Duodenal mucosa (tissue), 2 donors: ENCODE data around the gene GFRA1.

Experiments
- H3K27ac ChIP-seq: one replicate; pipeline ENCODE4 v1.7.0; 2013; ENCODE audit warnings: low read depth, low read length
- H3K27me3 ChIP-seq, 2 donors: one replicate each; pipeline ENCODE4 v1.7.0; 2013; ENCODE audit warnings: low read length in 2 of 2, control low read depth in 1 of 2; ENCODE audit not compliant: insufficient read depth in 2 of 2, control insufficient read depth in 1 of 2
- H3K36me3 ChIP-seq, 2 donors: one replicate each; pipeline ENCODE4 v1.7.0; 2013; ENCODE audit warnings: low read length in 2 of 2, control low read depth in 1 of 2; ENCODE audit not compliant: insufficient read depth in 2 of 2, control insufficient read depth in 1 of 2
- H3K4me1 ChIP-seq, 2 donors: one replicate each; pipeline ENCODE4 v1.7.0; 2013; ENCODE audit warnings: low read length in 2 of 2, control low read depth in 1 of 2; ENCODE audit not compliant: insufficient read depth in 2 of 2, control insufficient read depth in 1 of 2
- H3K4me3 ChIP-seq, 2 donors: one replicate each; pipeline ENCODE4 v1.7.0; 2013; ENCODE audit warnings: low read length in 2 of 2, low read depth in 1 of 2
- H3K9ac ChIP-seq, 2 donors: one replicate each; pipeline ENCODE4 v1.7.0; 2013; ENCODE audit warnings: low read length in 2 of 2, low read depth in 1 of 2
- H3K9me3 ChIP-seq, 2 donors: one replicate each; pipeline ENCODE4 v1.7.0; 2013; ENCODE audit warnings: low read length in 2 of 2, control low read depth in 1 of 2; ENCODE audit not compliant: control insufficient read depth in 1 of 2

Gene GFRA1

DNA sequence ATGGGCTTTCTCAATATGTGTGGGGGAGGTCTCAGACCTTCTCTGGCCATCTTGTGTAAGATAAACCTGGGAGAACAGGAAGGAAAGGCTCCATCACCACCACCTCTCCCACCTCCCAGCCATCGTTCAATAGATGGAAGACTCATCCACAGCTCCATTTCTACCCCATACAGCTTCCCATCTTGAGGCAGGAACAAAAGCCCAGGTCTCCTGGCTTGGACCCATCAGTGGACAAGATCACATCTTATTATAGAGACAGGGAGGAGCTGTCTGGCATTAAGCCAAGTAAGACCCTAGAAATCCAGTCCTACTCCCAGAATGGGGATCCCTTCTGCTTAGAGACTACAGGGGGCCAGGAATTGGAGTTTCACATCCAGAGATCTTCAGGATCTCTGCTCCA, 150.3 kb downstream of the GFRA1 start:
- H3K4me1 ChIP-seq: no peaks in the 10 kb centered on the region
- H3K4me3 ChIP-seq: no peak overlapping the region
- no peaks in the 10 kb centered on the region for H3K36me3 ChIP-seq
- no peaks in the 10 kb centered on the region for H3K27me3 ChIP-seq
- no peak overlapping the region for H3K9ac ChIP-seq
- no peak overlapping the region for H3K27ac ChIP-seq
- no peaks in the 10 kb centered on the region for H3K9me3 ChIP-seq

DNA sequence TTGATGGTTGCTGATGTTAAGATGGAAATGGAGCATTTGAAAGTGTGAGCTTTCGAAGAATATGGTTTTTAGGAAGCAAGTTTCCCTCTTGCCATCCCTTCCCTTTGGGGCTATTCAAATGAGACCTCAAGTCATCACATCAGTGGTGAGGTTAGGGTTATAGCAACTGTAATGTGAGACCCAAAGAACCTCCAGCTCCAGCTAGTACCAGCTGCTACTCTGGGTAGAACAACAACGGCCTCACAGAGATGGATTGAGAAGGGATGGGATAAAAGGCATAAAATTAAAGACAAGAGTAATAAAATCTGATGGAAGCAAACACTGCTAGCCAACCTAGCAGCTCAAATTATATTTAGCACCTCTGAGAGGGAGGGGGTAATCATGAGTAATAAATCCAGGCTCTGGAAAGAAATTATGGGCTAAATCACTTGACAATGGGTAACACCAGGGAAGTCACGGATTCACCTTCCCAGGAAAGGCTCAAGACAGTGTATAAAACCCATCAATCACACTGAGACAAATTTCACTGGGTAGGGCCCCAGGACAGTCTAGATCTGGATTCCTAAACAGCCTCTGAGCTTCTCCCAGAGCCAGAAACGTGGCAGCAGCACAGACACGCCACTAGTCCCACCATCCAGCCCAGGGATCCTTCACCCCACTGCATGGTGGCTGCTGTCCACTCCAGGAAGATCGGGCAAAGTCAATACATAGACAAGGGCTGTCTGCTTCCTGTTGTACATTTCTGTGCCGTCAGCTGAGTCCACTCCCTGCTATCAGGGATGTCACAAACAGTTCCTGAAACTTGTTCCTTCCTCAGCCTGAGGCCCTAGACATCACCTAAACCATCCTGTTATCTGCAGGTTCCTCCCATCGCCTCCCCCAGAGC, 151.1 kb downstream of the GFRA1 start:
- no peak overlapping the region for H3K9ac ChIP-seq
- H3K36me3 ChIP-seq: no peaks in the 10 kb centered on the region
- H3K27ac ChIP-seq: no peak overlapping the region
- H3K27me3 ChIP-seq: no peaks in the 10 kb centered on the region
- no peaks in the 10 kb centered on the region for H3K4me1 ChIP-seq
- no peak overlapping the region for H3K4me3 ChIP-seq
- no peaks in the 10 kb centered on the region for H3K9me3 ChIP-seq

DNA sequence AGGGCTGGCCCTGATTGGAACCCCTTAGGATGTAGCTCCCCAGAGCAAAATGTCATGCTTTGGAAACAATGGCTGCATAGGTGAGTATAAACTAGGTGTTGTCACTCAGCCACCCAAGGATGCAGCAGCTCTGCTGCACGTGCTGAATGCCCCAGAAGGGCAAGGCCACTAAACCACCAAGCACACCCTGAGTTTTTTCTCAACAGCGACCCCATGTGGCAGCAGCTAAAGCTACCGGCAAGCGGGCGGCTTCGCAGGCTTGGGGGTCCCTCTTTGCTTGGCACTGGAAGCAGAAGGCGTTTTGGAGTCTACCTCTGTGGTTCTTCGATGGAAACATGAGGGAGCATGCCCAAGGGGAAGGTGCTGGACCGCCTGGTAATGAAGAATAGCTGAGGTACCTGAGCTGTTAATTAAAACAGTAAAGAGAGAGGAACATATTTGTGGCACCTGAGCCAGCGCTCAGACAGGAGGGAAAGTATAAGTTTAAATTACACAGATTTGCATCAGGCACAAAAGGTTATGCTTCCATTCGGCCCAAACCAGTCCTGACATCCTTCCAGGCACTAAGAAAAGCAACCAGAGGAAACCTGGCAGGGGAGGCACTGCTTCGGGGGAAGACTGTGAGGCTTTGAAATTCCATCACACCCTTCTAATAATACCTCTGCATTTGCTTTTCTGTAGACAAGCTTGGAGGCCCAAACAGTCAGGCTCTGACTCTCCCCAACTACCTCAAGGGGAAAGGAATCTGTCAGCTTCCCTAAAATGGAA, 152.1 kb downstream of the GFRA1 start:
- no peaks in the 10 kb centered on the region for H3K9me3 ChIP-seq
- H3K4me1 ChIP-seq: no peaks in the 10 kb centered on the region
- no peaks in the 10 kb centered on the region for H3K27me3 ChIP-seq
- H3K36me3 ChIP-seq: no peaks in the 10 kb centered on the region
- H3K27ac ChIP-seq: no peak overlapping the region
- no peak overlapping the region for H3K4me3 ChIP-seq
- H3K9ac ChIP-seq: no peak overlapping the region

DNA sequence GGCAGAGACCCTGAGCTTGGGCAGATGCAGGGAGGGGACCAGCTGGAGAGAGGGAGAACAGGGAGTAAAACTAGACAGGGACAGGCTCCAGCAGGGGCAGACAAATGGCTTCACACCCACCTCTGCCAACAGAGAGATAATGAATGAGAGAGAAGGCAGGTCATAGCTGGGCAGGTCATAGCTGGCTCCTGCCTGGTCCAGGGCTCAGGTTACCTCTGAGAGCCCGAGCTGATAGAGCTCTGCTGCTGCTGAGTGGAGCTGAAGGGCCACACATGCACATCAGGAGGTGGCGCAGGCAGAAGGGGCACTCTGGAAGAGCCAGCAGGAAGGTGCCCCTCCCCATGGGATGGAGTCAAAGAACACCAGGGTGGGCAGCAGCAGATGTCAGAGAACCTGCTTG, 154.2 kb downstream of the GFRA1 start:
- Histone ChIP-seq H3K9me3 (no peaks in the 10 kb centered on the region), H3K27me3 (no peaks in the 10 kb centered on the region), H3K4me3 (no peak overlapping the region), H3K36me3 (no peaks in the 10 kb centered on the region), H3K27ac (no peak overlapping the region), H3K4me1 (no peaks in the 10 kb centered on the region), H3K9ac (no peak overlapping the region)

DNA sequence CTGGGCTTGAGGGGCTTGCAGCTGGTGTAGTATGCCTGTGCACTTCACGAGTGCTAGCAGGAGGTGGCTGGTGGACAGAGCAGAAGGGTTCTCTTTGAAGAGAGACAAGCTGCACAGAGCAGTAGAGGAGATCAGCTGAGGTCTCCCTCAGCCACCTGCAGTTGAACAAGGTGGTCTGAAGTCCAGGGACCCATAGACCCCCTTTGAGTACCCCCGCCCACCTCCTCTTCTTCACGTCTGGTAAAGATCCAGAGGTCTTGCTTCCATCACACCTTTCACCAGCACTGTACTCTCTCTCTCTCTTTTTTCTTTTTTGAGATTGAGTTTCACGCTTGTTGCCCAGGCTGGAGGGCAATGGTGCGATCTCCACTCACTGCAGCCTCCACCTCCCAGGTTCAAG, 157.2 kb downstream of the GFRA1 start:
- Histone ChIP-seq H3K9me3 (no peaks in the 10 kb centered on the region), H3K4me1 (no peaks in the 10 kb centered on the region), H3K4me3 (no peak overlapping the region), H3K27me3 (no peaks in the 10 kb centered on the region), H3K27ac (no peak overlapping the region), H3K9ac (no peak overlapping the region), H3K36me3 (no peaks in the 10 kb centered on the region)

DNA sequence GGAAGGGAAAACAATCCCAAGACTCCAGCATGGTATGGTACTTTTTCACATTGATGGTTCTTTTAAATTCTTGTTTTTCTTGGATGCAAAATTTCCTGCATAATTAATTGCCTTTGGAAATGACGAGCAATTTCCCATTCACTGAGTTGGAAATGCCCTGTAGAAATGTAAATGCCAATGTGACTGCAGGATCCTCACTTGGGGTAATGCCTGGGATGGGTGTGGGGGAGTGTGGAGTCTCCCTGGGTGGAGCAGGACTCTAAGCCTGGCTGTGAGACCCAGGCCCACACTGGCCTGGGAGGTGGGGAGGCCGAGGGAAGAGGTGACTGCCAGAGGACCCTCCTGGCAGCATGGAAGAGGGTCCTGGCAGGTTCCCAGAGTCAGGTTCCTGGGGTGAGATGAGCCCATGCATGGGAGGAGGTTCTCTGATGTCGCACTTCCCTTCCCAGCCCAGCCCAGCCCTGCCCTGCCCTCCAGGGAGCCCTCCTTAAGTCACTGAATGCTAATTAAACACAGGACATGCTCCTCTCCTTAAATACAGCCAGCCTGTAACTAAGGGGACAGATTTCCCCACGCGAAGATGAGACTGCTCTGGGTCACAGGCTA, 157.9 kb downstream of the GFRA1 start:
- no peaks in the 10 kb centered on the region for H3K27me3 ChIP-seq
- H3K9ac ChIP-seq: no peak overlapping the region
- H3K9me3 ChIP-seq: no peaks in the 10 kb centered on the region
- no peaks in the 10 kb centered on the region for H3K4me1 ChIP-seq
- H3K27ac ChIP-seq: no peak overlapping the region
- H3K4me3 ChIP-seq: no peak overlapping the region
- no peaks in the 10 kb centered on the region for H3K36me3 ChIP-seq

DNA sequence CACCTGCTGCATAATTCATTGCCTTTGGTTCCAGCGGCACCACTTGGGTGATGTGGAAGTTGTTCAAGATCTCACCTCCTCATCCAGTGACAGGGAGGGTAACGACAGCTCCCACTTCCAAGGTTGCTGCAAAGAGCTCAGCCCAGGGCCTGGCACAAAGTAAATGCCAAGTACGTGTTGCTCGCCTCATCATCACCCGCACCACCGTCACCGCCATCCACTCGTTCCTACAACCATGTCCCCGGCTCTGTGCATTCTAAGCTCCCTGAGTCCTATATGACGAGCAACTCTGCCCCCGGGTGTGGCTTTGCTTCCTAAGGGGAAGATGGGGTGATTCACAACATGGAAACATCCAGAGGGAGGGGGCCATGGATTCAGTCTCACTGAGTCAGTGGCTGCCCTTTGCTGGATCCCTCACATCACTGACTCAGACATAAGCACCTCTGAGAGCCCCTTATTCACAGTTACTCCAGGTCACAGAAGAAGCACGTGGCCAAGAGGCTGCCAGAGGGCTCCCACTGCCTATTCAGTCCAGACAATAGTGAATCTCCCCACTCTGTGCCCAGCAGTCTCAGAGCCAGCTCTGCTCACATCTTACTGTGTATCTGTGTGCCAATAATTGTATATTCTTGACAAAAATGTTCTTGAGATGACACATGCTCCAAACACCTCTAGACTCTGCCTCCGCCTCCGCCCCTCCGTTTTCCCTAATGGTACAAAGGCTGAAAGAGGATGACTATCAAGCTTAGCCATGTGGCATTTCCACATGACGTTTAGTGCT, 159.1 kb downstream of the GFRA1 start:
- H3K9me3 ChIP-seq: no peaks in the 10 kb centered on the region
- no peak overlapping the region for H3K9ac ChIP-seq
- H3K27ac ChIP-seq: no peak overlapping the region
- no peaks in the 10 kb centered on the region for H3K36me3 ChIP-seq
- H3K4me3 ChIP-seq: no peak overlapping the region
- H3K27me3 ChIP-seq: no peaks in the 10 kb centered on the region
- no peaks in the 10 kb centered on the region for H3K4me1 ChIP-seq

DNA sequence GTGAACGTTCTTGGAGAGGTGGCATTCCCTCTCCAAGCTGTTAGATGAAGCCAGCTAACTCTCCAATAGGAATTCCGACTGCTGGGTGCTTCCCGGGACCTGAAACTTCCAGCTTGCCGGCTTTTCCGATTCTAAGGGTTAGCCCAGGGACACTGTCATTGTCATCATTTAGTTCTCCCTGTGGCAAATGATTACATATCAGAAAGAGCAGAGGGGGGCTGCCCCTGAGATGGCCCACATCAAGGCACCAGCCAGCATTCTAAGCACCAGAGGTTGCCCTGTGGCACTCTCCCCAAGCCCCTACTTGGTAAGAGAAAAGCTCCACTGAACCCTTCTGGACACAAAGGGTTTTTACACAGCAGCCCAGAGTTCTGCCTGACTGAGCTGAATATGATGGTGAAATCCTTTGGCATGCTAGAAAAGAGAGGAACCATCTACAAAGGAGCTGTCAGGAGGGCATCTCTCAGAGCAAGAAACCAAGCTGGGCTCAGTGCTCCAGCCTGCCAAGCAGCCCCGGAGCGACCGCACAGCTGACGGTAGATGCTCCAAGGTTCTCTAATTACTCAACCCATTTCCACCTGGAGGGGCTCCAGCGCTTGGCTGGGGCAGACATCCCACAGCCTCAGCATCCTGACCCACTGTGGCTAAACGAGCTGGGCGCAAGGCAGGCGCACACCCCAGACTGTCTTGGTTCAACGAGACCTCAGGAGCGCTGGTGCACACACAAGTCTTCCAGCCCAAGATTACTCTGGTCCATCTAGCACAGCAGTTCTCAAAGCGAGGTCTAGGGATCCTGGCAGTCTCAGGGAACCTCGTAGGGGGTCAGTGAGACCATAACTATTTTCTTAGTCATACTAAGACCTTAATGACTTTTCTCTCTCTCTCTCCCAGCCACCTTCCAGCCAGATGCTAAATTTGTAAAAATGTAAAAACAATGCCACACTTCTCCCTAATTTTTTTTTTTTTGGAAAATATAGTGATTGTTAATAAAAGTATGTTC, 160.5 kb downstream of the GFRA1 start:
- no peaks in the 10 kb centered on the region for H3K9me3 ChIP-seq
- no peak overlapping the region for H3K27ac ChIP-seq
- peaks cover 3 to 6% of the 10 kb centered on the region in 2 donors for H3K4me1 ChIP-seq

DNA sequence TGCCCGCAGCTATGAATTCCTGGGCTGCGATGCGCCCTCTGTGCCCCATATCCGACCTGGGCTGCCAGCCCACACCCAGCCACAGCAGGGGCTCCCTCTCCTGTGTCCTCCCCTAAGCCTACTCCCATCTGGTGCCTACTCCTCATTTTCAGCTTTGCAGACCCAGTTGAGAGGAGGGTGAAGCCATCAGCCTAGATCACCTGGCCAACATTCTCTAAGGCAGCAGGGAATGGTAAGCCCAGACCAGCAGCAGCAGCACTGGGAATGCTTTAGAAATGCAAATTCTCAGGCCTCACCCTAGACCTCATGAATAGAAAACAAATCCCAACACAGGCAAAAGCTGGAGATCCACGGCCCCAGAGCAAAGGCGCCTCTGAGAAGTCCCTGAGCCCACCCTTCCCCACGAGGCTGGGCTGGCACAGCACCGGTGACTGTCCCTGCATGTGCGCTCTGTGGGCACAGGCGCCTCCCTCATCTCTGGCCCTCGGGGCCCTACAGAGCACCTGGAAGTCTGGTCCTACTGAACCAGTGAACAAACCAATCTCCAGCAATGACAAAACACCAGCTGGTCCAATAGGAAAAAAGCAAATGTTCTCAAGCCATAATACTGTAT, 161.4 kb downstream of the GFRA1 start:
- Histone ChIP-seq H3K4me1 (peaks cover 6 to 7% of the 10 kb centered on the region in 2 donors), H3K9ac (no peak overlapping the region), H3K36me3 (no peaks in the 10 kb centered on the region), H3K9me3 (no peaks in the 10 kb centered on the region), H3K27ac (no peak overlapping the region), H3K4me3 (no peak overlapping the region), H3K27me3 (no peaks in the 10 kb centered on the region)

More for the DNA sequence above, 160.5 kb downstream of the GFRA1 start:
- Histone ChIP-seq H3K36me3 (no peaks in the 10 kb centered on the region), H3K4me3 (no peak overlapping the region), H3K27me3 (no peaks in the 10 kb centered on the region), H3K9ac (no peak overlapping the region)
